Activated CD4-positive, alpha-beta memory T cell treated with anti-CD3 and anti-CD28 coated beads, Interleukin-2, amount 10 ng/mL, durations not matched to agents 7 days and 5 days (primary cell): ENCODE results near the gene MINPP1. TPM values are rescaled to one million over a fixed set of nuclear protein-coding genes. Genes with fewer than 3 reads are reported as not detected.

Source experiments
- total RNA-seq, 2 experiments: library from RNA; stranded (reverse); gene quantifications; one replicate each; pipeline ENCODE4 v1.2.3, GENCODE V29; 2021

MINPP1 gene
- total RNA-seq, 2 experiments from 2014 or later: 11.0 to 11.4 TPM

Other genes with a start within 250 kb of the MINPP1 start
- 1 to 10 TPM; 2.5 to 3.0 TPM for gene NUTM2D, start 147.1 kb upstream of the MINPP1 start, total RNA-seq
- gene PAPSS2, start 155.0 kb downstream of the MINPP1 start, total RNA-seq: under 1 TPM in 1 of 2 experiments, not detected in 1; 0.13 TPM